Measurements from ENCODE around the gene RBP7.

RBP7 gene

DNA sequence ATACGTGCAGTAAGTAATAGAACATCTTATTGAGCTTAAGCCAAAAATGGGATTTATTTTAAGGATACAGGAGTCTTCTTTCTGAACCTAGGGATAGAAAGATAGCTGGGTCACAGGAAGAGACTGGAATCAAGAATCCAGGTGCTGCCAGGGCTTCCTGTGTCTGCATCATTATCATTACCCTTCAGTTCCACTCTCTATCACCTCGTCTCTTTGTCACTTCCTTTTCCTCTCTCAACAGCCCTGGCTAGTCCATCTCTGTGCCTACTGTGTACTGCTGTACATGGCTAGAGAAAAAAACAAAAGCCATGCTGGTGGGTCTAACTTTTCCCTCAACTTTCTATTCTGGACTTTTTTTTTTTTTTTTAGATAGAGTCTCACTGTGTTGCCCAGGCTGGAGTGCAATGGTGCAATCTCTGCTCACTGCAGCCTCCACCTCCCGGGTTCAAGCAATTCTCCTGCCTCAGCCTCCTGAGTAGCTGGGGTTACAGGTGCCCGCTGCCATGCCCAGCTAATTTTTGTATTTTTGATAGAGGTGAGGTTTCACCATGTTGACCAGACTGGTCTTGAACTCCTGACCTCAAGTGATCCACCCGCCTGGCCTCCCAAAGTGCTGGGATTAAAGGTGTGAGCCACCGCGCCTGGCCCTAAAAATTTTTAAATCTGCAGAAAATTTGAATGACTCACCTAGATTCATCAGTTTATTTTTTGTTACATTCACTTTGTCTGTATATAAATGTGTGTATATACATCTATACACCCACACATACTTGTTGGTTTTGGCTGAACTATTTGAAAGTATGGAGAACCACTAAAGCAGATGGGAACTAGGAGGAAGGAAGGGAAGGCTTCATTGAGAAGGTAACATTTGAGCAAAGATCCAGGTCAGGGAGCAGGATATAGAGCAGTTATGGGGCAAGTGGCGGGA, 67.7 kb downstream of the RBP7 start:
- in situ Hi-C loops (cut with HindIII; ENCODE audit: low sequenced_read_pairs): no loop called here

- in situ Hi-C loops (cut with HindIII; ENCODE audit: low sequenced_read_pairs): no loop called here
Measured at GRCh38 chr1:10065344-10065685, 68.3 kb downstream of the RBP7 start.
